HEK293 (cell line): ENCODE results near the gene MVK.

ENCODE experiments used
- CTCF ChIA-PET: fragments of 350-600 bp; formaldehyde crosslinking; extraction: SDS; loops from one replicate; lab custom pipeline; 2021; ENCODE audit warnings: antibody characterized with exemption; lab: Yijun Ruan, JAX
- POLR2A ChIA-PET: fragments of 300-600 bp; formaldehyde crosslinking; extraction: SDS; loops from one replicate; lab custom pipeline; 2020; ENCODE audit warnings: antibody characterized with exemption, inconsistent platforms; lab: Yijun Ruan, JAX
- H3K27ac ChIP-seq: fragments of 200-500 bp; sonication (Bioruptor generic); 2 replicates; pipeline ENCODE4 v1.5.1; 2014; ENCODE audit warnings: low read depth, low read length, control low read depth, inconsistent platforms; ENCODE audit errors: extremely low read depth
- H3K36me3 ChIP-seq, 2 experiments: fragments of 200-500 bp in 1 of 2; sonication (Bioruptor generic) in 1 of 2; 1 replicate in 1 of 2; 2 replicates in 1 of 2; pipeline ENCODE4 v1.5.1; 2014 to 2017; ENCODE audit warnings: inconsistent platforms in 2 of 2, low read length in 2 of 2; ENCODE audit not compliant: control insufficient read depth in 2 of 2, insufficient read depth in 1 of 2
- H3K4me1 ChIP-seq: fragments of 200-500 bp; sonication (Bioruptor generic); 2 replicates; pipeline ENCODE4 v1.5.1; 2014; ENCODE audit warnings: mild to moderate bottlenecking, low read length, inconsistent platforms; ENCODE audit not compliant: control insufficient read depth, insufficient read depth
- H3K4me3 ChIP-seq: 2 replicates; pipeline ENCODE4 v1.5.1; 2011; ENCODE audit warnings: low read depth, mild to moderate bottlenecking, control low read depth, low read length, moderate library complexity
- H3K9me3 ChIP-seq: fragments of 200-500 bp; sonication (Bioruptor generic); 2 replicates; pipeline ENCODE4 v1.5.1; 2014; ENCODE audit warnings: low read depth, low read length, inconsistent platforms; ENCODE audit not compliant: control insufficient read depth, insufficient read depth
- BCL6B ChIP-seq: fragments of 450-650 bp; formaldehyde crosslinking; IDR thresholded peaks from 2 replicates; pipeline ENCODE4 v1.5.1; 2017; ENCODE audit warnings: missing biosample characterization, missing genetic modification characterization
- GLI4 ChIP-seq: fragments of 450-650 bp; formaldehyde crosslinking; IDR thresholded peaks from 2 replicates; pipeline ENCODE4 v1.5.1; 2016; ENCODE audit warnings: missing biosample characterization, missing genetic modification characterization
- MYNN ChIP-seq: fragments of 450-650 bp; formaldehyde crosslinking; IDR thresholded peaks from 2 replicates; pipeline ENCODE4 v1.5.1; 2016; ENCODE audit warnings: missing biosample characterization, missing genetic modification characterization, borderline replicate concordance
- MZF1 ChIP-seq: fragments of 450-650 bp; formaldehyde crosslinking; IDR thresholded peaks from 2 replicates; pipeline ENCODE4 v1.5.1; 2017; ENCODE audit warnings: missing biosample characterization, missing genetic modification characterization, borderline replicate concordance
- PRDM10 ChIP-seq: fragments of 450-650 bp; formaldehyde crosslinking; IDR thresholded peaks from 2 replicates; pipeline ENCODE4 v1.5.1; 2016; ENCODE audit warnings: missing biosample characterization, missing genetic modification characterization
- SETDB1 ChIP-seq: IDR thresholded peaks from one replicate; pipeline ENCODE4 v1.6.1; 2017; ENCODE audit warnings: mild to moderate bottlenecking, low read length, moderate library complexity, mixed read lengths; ENCODE audit not compliant: insufficient read length
- ZBTB21 ChIP-seq: fragments of 450-650 bp; formaldehyde crosslinking; IDR thresholded peaks from 2 replicates; pipeline ENCODE4 v1.5.1; 2017; ENCODE audit warnings: missing biosample characterization, missing genetic modification characterization
- ZBTB44 ChIP-seq: fragments of 450-650 bp; IDR thresholded peaks from 2 replicates; pipeline ENCODE4 v1.5.1; 2018; ENCODE audit warnings: missing biosample characterization, mild to moderate bottlenecking, missing genetic modification characterization
- ZBTB8A ChIP-seq: fragments of 450-650 bp; formaldehyde crosslinking; IDR thresholded peaks from 2 replicates; pipeline ENCODE4 v1.5.1; 2016; ENCODE audit warnings: missing biosample characterization, missing genetic modification characterization
- ZEB2 ChIP-seq: fragments of 450-650 bp; formaldehyde crosslinking; IDR thresholded peaks from 2 replicates; pipeline ENCODE4 v1.5.1; 2016; ENCODE audit warnings: missing biosample characterization, missing genetic modification characterization
- ZFHX2 ChIP-seq: fragments of 450-650 bp; formaldehyde crosslinking; conservative IDR thresholded peaks from 2 replicates; pipeline ENCODE4 v1.5.1; 2016; ENCODE audit warnings: missing biosample characterization, missing genetic modification characterization
- ZNF138 ChIP-seq: fragments of 450-650 bp; formaldehyde crosslinking; IDR thresholded peaks from 2 replicates; pipeline ENCODE4 v1.5.1; 2016; ENCODE audit warnings: missing biosample characterization, missing genetic modification characterization, borderline replicate concordance
- ZNF148 ChIP-seq: fragments of 450-650 bp; formaldehyde crosslinking; IDR thresholded peaks from 2 replicates; pipeline ENCODE4 v1.5.0; 2017; ENCODE audit warnings: missing biosample characterization, missing genetic modification characterization, borderline replicate concordance
- ZNF155 ChIP-seq: fragments of 450-650 bp; formaldehyde crosslinking; IDR thresholded peaks from 2 replicates; pipeline ENCODE4 v1.5.1; 2016; ENCODE audit warnings: missing biosample characterization, missing genetic modification characterization
- ZNF175 ChIP-seq: fragments of 450-650 bp; formaldehyde crosslinking; IDR thresholded peaks from 2 replicates; pipeline ENCODE4 v1.5.1; 2016; ENCODE audit warnings: missing biosample characterization, missing genetic modification characterization
- ZNF23 ChIP-seq: fragments of 450-650 bp; formaldehyde crosslinking; IDR thresholded peaks from 2 replicates; pipeline ENCODE4 v1.5.1; 2016; ENCODE audit warnings: missing biosample characterization, missing genetic modification characterization, borderline replicate concordance
- ZNF266 ChIP-seq: fragments of 450-650 bp; formaldehyde crosslinking; IDR thresholded peaks from 2 replicates; pipeline ENCODE4 v1.5.1; 2016; ENCODE audit warnings: missing biosample characterization, missing genetic modification characterization, low read depth
- ZNF324 ChIP-seq: fragments of 450-650 bp; formaldehyde crosslinking; IDR thresholded peaks from 2 replicates; pipeline ENCODE4 v1.5.1; 2016; ENCODE audit warnings: missing biosample characterization, missing genetic modification characterization
- ZNF341 ChIP-seq: fragments of 450-650 bp; formaldehyde crosslinking; IDR thresholded peaks from 2 replicates; pipeline ENCODE4; 2016; ENCODE audit warnings: low read depth, missing biosample characterization, missing genetic modification characterization
- ZNF398 ChIP-seq: fragments of 450-650 bp; formaldehyde crosslinking; IDR thresholded peaks from 2 replicates; pipeline ENCODE4 v1.5.1; 2017; ENCODE audit warnings: missing biosample characterization, missing genetic modification characterization
- ZNF529 ChIP-seq: fragments of 450-650 bp; formaldehyde crosslinking; IDR thresholded peaks from 2 replicates; pipeline ENCODE4 v1.5.1; 2017; ENCODE audit warnings: missing genetic modification characterization, missing biosample characterization; ENCODE audit not compliant: insufficient replicate concordance
- ZNF544 ChIP-seq: fragments of 450-650 bp; formaldehyde crosslinking; IDR thresholded peaks from 2 replicates; pipeline ENCODE4 v1.5.0; 2017; ENCODE audit warnings: missing biosample characterization, missing genetic modification characterization
- ZNF558 ChIP-seq: fragments of 450-650 bp; formaldehyde crosslinking; IDR thresholded peaks from 2 replicates; pipeline ENCODE4 v1.5.1; 2016; ENCODE audit warnings: missing biosample characterization, missing genetic modification characterization
- ZNF658 ChIP-seq: fragments of 450-650 bp; formaldehyde crosslinking; IDR thresholded peaks from 2 replicates; pipeline ENCODE4; 2016; ENCODE audit warnings: missing biosample characterization, missing genetic modification characterization
- ZNF664 ChIP-seq: fragments of 450-650 bp; formaldehyde crosslinking; IDR thresholded peaks from 2 replicates; pipeline ENCODE4 v1.5.1; 2016; ENCODE audit warnings: missing biosample characterization, missing genetic modification characterization

MVK gene

GRCh38 chr12:109615556-109616229 lies 42.1 kb downstream of the MVK start:
- no peak for TF ChIP-seq ZEB2
- no peak for TF ChIP-seq ZBTB44
- no peak for TF ChIP-seq ZFHX2 (tag by site-specific recombination)
- no peak for TF ChIP-seq ZNF23 (tag by site-specific recombination)
- no peak for TF ChIP-seq SETDB1
- no peak for TF ChIP-seq ZNF658 (tag by site-specific recombination)
- no peak for TF ChIP-seq ZNF664 (tag by site-specific recombination)
- no peak for TF ChIP-seq MZF1 (tag by site-specific recombination)
- Histone ChIP-seq H3K4me1 (no peaks in the 10 kb centered on the region), H3K27ac (no peak overlapping the region), H3K9me3 (no peaks in the 10 kb centered on the region), H3K4me3 (no peak overlapping the region), H3K36me3 (no peaks in the 10 kb centered on the region)
- CTCF ChIA-PET = interaction anchor here (0.6 to 0.7 kb wide), 2 partner anchors 97 to 596 kb away, joined by 3 read pairs; no protein-coding TSS in a partner anchor
- POLR2A ChIA-PET = no interaction called here

- CTCF ChIA-PET = no interaction called here
- H3K9me3 ChIP-seq = no peaks in the 10 kb centered on the region
- POLR2A ChIA-PET = no interaction called here
- TF ChIP-seq PRDM10 (tag by site-specific recombination) = no peak
- TF ChIP-seq MYNN (tag by site-specific recombination) = no peak
- TF ChIP-seq ZBTB21 (tag by site-specific recombination) = no peak
- no peak for TF ChIP-seq ZNF544 (tag by site-specific recombination)
- no peak for TF ChIP-seq ZNF175 (tag by site-specific recombination)
- no peak for TF ChIP-seq ZNF155
- TF ChIP-seq BCL6B = no peak
- no peak for TF ChIP-seq GLI4 (tag by site-specific recombination)
- no peak for TF ChIP-seq ZNF529 (tag by site-specific recombination)
- TF ChIP-seq ZBTB8A (tag by site-specific recombination) = no peak
- TF ChIP-seq ZNF324 (tag by site-specific recombination) = no peak
- no peak for TF ChIP-seq ZNF341 (tag by site-specific recombination)
- TF ChIP-seq ZNF148 (tag by site-specific recombination) = no peak
- TF ChIP-seq ZNF398 (tag by site-specific recombination) = no peak
- TF ChIP-seq ZNF138 (tag by site-specific recombination) = no peak
- TF ChIP-seq ZNF558 (tag by site-specific recombination) = no peak
- no peak for TF ChIP-seq ZNF266 (tag by site-specific recombination)
These were observed 43.9 kb downstream of the MVK start for GRCh38 chr12:109617491-109617890.

More at GRCh38 chr12:109617491-109617890, 43.9 kb downstream of the MVK start:
- H3K36me3 ChIP-seq = no peaks in the 10 kb centered on the region
- no peaks in the 10 kb centered on the region for H3K4me1 ChIP-seq
- H3K27ac ChIP-seq = no peak overlapping the region
- no peak overlapping the region for H3K4me3 ChIP-seq
